Measurements from ENCODE around the gene AFF4.
A peak's percentile ranks its signal among the peaks of the same experiment; 100 is the strongest.
"Not testable (repeated sequence)": the region's sequence is repeated elsewhere in the genome, so short reads cannot be mapped to it uniquely, and the experiment has no call there.

Gene AFF4, protein sequence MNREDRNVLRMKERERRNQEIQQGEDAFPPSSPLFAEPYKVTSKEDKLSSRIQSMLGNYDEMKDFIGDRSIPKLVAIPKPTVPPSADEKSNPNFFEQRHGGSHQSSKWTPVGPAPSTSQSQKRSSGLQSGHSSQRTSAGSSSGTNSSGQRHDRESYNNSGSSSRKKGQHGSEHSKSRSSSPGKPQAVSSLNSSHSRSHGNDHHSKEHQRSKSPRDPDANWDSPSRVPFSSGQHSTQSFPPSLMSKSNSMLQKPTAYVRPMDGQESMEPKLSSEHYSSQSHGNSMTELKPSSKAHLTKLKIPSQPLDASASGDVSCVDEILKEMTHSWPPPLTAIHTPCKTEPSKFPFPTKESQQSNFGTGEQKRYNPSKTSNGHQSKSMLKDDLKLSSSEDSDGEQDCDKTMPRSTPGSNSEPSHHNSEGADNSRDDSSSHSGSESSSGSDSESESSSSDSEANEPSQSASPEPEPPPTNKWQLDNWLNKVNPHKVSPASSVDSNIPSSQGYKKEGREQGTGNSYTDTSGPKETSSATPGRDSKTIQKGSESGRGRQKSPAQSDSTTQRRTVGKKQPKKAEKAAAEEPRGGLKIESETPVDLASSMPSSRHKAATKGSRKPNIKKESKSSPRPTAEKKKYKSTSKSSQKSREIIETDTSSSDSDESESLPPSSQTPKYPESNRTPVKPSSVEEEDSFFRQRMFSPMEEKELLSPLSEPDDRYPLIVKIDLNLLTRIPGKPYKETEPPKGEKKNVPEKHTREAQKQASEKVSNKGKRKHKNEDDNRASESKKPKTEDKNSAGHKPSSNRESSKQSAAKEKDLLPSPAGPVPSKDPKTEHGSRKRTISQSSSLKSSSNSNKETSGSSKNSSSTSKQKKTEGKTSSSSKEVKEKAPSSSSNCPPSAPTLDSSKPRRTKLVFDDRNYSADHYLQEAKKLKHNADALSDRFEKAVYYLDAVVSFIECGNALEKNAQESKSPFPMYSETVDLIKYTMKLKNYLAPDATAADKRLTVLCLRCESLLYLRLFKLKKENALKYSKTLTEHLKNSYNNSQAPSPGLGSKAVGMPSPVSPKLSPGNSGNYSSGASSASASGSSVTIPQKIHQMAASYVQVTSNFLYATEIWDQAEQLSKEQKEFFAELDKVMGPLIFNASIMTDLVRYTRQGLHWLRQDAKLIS

DNA sequence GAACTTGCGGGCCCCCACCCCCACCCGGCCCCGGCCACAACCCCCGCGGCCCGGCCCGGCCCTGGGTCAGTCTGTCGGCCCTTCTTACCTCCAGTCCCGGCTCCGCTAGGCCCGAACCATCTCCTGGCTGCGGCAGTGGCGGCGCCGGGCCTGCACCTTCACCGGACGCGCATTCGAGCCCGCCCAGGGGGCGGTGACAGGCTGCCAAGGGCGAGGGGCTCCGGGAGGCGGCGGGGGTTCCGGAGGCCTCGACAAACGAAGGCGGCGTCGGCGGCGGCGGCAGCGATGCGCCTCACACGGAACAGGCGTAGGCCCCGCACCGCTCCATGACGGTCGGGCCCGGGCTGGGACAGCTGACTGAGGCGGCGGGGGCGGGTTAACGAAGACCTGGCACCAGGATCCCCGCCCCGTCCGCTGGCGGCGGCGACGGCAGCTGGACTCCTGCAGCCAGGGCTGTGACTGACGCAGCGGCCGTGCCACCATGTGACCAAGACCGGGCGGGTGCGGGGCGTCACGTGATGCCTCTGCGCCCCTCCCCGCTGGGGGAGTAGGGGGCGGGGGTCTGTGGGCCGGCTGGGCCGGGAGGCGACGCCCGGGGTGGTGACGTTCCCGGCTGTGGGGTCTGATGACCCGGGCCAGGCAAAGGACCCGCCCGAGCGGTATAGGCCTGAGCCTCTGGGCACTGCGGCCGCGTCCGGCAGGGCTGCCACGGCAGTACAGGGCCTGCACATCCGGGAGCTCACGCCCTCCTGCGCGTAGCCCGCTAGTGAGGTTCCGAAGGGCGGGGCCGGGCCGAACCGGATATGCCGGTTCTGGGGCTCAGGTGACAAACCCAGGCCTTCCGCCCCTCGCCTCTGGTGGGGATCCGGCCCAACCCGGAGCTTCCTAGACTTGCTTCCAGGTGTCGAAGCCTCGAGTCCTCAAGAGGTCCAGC is at the start of gene AFF4:
Gene AFF4, minus strand, starts transcription at position 464 of the 934 bp plus-strand sequence. CDS start 26,445 bp downstream, outside the sequence.
- DNase-seq (ENCODE audit: low read depth): peak; percentile 93

DNA sequence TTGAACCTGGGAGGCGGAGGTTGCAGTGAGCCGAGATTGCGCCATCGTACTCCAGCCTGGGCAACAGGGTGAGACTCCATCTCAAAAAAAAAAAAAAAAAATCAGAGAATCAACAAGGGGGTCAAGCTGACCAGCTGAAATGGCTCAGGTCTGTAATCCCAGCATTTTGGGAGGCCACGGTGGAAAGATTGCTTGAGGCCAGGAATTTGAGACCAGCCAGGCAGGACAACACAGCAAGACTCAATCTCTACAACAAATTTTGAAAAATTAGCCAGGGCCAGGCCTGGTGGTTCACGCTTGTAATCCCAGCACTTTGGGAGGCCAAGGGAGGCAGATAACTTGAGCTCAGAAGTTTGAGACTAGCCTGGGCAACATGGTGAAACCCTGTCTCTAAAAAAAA is 45.0 kb upstream of the AFF4 start:
- DNase-seq (ENCODE audit: low read depth): not testable (repeated sequence)

DNA sequence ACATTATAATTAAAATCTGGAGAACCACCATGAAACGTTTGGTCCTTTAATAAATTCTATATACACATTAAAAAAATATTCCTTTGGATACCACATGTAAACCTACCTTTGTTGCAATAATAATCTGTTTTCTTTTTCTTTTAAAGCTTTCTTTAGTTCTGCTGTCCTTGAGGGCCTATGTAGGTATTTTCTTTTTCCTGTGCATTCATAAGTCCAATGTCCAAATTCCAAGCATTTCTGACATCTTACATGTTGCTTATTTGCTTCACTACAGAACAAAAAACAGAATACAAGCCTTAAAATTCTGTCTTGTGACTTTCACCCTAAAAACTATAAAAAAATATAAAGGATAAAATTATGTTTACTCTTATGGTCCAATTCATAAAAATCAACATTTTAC is 43.2 kb upstream of the AFF4 start:
- no peak for DNase-seq (ENCODE audit: low read depth)

DNA sequence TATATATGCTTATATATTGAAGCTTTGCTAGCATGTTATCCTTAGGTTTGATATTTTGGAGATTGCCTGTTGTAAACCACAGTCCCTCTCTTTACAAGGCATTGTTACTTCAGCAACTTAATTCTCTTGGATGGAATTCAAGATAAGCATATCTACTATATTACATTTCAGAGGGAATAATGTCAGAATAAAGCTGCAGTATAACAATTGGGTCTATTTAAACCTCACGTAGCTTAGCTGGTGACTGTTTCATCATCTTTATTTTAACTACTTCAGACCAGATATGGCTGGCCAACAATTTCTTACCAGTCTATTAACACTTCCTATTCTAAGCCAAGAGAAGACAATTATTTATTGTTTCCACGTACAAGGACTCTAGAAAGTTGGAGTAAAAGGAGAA is 35.8 kb upstream of the AFF4 start:
- no peak for DNase-seq (ENCODE audit: low read depth)

DNA sequence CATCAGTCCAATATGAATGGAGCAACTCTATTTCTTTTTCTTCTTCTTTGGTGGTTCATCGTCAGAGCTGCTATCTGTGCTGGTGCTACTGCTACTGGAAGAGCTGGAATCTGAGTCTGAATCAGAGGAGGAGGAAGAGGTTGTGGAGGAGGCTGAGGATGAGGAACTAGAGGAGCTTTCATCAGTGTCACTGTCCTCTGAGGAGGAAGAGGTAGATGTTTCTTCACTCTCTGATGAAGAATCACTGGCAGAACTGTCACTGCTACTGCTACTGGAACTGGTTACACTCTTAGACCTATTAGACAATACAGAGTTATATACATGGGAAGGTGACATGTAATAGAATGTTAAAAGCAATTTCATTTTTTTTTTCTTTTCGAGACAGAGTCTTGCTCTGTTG is 35.1 kb upstream of the AFF4 start:
- no peak for DNase-seq (ENCODE audit: low read depth)

DNA sequence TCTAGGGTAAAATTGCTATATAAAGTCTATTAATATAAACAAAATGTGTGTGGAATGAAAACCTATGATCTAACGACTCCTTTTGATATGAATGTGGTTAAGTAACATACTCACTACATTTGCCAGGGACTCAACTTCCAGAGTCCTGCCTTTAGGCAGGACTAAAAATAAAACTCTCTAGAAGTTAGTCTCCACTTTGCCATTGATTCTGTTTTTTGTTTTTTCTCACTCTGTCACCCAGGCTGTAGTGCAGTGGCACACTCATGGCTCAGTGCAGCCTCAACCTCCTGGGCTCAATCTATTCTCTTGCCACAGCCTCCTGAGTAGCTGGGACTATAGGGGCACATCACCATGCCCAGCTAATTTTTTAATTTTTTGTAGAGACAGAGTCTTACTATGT is 32.9 kb upstream of the AFF4 start:
- no peak for DNase-seq (ENCODE audit: low read depth)

DNA sequence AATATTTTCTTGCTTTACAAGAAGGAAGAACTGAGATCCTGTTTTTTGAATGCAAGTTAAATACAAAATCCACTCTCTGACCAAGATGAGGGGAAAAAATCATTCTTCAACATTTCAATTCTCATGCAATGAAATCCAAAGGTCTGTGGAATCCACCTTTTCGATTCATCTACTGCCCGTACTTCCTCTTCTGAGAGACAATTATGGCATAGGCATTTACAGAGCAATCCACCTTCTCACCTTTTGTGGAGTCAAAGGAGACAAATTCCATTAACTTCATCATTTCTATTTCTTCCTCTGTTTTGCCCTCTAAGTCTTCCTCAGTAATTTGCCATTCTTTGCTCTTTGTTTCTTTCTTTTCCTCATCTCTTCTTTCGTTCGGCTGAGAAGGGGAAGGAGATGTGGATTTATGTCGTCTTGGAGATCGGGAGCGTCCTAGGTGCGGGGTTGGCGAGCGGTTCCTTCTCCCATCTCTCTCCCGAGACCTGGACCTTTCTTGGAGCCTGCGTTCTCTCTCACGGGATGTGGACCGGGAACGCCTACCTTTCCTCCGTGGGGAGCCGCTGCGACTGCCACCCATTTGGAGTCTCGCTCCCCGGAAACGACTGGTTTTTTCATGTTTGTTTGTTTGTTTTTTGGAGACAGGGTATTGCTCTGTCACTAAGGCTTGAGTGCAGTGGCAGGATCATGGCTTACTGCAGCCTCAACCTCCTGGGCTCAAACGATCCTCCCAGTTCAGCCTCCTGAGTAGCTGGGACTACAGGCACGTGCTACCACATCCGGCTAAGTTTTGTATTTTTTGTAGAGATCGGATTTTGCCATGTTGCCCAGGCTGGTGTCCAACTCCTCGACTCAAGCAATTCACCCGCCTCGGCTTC is 24.3 kb upstream of the AFF4 start:
- no peak for DNase-seq (ENCODE audit: low read depth)

DNA sequence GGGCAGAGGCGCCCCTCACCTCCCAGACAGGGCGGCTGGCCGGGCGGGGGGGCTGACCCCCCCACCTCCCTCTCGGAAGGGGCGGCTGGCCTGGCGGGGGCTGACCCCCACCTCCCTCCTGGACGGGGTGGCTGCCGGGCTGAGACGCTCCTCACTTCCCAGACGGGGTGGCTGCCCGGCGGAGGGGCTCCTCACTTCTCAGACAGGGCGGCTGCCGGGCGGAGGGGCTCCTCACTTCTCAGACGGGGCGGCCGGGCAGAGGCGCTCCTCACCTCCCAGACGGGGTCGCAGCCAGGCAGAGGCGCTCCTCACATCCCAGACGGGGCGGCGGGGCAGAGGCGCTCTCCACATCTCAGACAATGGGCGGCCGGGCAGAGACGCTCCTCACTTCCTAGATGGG is 19.5 kb upstream of the AFF4 start:
- not testable (repeated sequence) for DNase-seq (ENCODE audit: low read depth)

DNA sequence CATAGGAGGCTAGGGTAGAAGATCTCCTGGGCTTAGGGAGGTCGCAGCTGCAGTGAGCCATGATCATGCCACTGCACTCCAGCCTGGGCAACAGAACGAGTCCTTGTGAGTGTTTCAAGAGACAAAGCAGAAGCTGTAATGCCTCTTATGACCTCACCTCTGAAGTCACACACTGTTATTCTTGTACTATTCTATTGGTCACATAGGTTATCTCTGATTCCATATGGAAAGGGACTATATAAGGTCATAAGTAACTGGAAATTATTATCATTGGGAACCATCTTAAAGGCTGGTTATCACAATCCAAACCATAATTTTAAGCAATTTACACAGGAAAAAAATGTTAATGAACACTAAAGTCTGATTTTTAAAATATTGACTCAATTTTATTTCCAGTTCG is 17.9 kb upstream of the AFF4 start:
- DNase-seq (ENCODE audit: low read depth): no peak

DNA sequence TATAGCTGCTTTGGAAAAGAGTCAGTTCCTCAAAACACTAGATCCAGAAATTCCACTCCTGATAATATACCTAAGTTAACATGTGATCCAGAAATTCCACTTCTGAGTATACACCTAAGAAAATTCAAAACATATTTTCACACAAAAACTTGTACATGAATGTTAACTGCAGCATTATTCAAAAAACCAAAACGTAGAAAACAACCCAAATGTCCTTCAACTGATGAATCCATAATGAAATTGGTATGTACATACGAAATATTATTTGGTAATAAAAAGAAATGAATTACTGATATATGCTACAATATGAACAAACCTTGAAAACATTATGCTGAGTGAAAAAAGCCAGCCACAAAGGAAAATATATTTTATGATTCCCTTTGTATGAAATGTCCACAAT is 16.5 kb upstream of the AFF4 start:
- no peak for DNase-seq (ENCODE audit: low read depth)

DNA sequence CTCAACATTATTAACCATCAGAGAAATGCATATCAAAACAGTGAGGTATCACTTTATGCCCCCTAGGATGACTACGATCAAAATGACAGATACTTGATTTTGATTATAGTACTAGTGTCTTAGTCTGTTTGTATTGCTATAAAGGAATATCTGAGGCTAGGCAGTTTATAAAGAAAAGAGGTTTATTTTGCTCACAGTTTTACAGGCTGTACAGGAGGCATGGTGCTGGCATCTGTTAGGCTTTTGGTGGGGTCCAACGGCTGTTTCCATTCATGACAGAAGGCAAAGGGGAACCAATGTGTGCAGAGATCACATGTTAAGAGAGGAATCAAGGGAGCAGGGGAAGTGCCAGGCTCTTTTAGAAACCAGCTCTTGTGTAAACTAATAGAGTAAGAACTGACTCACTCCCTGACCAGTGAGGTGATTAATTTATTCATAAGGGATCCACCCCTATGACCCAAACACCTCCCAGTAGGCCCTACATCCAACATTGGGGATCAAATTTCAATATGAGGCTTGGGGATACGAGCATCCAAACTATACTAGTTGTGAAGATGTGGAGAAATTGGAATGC is 16.0 kb upstream of the AFF4 start:
- no peak for DNase-seq (ENCODE audit: low read depth)

DNA sequence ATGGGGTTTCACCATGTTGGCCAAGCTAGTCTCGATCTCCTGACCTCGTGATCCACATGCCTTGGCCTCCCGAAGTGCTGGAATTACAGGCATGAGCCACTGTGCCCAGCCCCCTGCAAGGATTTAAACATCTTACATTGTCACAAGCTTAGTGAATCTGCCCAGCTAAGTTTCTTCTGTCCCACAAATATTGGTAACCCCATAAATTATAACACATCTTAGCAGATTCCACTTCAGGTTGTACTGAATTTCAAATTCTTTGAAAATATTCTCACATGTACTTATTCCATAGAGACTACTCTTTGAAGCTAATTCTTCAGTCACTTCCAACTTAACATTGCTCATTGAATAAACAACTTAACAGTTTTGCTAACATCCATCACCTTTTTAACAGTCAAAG is 13.4 kb upstream of the AFF4 start:
- DNase-seq (ENCODE audit: low read depth): no peak

DNA sequence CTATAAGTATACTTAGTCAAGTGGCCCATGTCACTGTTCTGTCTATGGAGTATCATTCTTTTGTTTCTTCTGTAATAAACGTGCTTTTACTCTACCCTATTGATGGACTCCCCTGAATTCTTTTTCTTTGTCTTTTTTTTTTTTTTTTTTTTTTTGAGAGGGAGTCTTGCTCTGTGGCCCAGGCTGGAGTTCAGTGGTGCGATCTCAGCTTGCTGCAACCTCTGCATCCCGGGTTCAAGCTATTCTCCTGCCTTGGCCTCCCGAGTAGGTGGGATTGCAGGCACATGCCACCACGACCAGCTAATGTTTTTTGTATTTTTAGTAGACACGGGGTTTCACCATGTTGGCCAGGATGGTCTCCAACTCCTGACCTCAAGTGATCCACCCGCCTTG is 9.0 kb upstream of the AFF4 start:
- not testable (repeated sequence) for DNase-seq (ENCODE audit: low read depth)

DNA sequence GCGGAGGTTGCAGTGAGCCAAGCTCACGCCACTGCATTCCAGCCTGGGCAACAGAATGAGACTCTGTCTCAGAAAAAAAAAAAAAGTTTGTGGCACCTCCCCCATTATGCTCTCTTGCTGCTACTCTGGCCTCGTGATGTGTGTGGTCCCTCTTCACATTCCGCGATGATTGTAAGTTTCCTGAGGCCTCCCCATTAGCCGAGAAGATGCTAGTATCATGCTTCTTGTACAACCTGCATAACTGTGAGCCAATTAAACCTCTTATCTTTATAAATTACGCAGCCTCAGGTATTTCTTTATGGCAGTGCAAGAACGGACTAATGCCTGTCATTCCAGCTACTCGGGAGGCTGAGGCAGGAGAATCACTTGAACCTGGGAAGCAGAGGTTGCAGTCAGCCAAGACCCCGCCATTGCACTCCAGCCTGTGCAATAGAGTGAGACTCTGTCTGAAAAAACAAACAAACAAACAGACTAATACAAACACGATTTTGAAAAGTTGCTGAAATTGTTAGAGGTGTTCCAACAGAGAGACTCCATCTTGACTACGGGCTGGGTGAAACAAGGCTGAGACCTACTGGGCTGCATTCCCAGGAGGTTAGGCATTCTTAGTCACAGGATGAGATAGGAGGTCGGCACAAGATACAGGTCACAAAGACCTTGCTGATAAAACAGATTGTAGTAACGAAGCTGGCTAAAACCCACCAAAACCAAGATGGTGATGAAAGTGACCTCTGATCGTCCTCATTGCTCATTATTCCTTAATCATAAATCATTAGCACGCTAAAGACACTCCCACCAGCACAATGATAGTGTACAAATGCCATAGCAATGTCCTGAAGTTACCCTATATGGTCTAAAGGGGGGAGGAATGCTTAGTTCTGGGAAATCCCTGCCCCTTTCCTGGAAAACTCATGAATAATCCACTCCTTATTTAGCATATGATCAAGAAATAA is 8.3 kb upstream of the AFF4 start:
- DNase-seq (ENCODE audit: low read depth): no peak

DNA sequence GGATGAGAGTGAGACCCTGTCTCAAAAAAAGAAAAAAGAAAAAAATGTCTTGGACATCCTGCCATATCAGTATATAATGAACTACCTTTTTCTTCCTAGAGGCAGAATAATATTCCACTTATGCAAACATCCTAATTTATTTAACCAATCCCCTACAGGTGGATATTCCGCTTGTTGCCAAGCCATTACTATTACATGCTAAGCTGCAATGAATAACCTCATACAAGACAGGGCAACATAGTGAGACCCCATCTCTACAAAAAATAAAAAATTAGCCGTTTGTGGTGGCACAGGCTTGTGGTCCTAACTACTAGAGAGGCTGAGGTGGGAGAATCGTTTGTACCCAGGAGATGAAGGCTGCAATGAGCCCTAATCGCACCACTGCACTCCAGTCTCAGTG is 1.7 kb upstream of the AFF4 start:
- no peak for DNase-seq (ENCODE audit: low read depth)

DNA sequence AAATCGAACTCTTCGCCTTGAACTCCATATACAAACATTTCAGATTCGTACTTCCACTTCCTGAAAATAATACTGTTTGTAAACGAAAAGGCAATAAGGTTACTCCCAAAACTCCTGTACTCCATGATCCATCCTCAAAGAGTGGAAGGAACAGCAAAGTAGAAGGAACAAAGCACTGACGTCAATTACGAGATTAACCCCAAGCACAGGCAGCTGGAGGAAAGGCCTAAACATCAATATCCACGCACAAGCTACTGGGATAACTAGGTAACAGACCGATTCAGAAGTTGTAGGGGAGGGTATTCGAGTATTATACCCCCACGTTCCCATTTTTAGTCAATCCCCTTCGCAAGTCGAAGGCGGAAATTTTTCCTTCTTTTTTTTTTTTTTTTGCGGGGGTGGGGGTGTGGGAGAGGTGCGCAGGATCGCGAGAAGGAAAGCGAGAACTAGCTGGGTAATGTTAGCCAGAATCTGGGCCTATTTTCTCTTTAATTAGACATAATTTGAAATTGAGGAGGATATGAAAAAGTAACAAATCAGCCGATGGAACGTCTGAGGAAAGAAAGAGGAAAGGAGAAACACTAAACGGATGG is 909 bp downstream of the AFF4 start:
- DNase-seq (ENCODE audit: low read depth): peak; percentile 35

DNA sequence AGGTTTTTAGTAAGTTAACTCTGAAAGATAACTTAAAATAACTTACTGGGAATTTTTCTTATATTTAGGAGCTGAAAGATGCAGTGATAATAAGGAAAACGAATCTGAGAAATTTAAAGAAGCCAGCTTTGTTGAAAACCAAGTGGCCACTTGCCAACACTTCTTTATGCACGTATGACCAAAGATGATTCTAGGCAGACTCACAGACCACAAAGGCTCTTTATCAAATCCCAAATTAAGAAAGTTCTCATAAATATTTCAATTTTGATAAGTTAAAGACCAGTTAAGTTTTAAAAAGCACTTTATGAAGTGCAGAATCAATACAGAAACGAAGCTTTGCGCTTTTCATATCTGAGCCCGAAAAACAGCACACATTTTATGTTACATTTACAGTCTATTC is 1.5 kb downstream of the AFF4 start:
- no peak for DNase-seq (ENCODE audit: low read depth)

DNA sequence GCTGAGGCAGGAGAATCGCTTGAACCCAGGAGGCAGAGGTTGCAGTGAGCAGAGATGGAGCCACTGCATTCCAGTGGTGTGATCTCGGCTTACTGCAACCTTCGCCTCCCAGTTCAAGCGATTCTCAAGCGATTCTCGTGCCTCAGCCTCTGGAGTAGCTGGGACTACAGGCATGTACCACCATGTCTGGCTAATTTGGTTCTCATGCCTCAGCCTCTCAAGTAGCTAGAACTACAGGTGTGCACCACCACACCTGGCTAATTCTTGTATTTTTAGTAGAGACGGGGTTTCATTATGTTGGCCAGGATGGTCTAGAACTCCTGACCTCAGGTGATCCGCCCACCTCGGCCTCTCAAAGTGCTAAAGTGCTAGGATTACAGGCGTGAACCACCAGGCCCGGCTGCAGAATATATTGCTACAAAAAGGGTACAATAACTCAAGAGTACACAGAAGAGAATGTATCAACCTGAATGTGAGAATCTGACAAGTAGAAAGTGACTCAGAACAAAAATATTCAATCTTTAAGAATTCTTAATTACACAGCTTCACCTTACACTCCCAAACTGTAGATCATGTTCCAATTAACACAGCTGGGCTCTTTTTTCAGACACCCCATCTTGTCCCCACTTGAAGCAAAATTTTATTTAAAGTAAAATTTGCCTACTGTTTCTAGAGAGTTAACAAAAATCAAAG is 2.2 kb downstream of the AFF4 start:
- DNase-seq (ENCODE audit: low read depth): not testable (repeated sequence)

All from fibroblast of the conjunctiva (primary cell).